ENCODE data around the gene MSI2.

MSI2 gene

GRCh38 chr17:57349541-57350247, 93.4 kb downstream of the MSI2 start:
- TF ChIP-seq TCF4 (CRISPR knock-in tag; IDR thresholded peaks at IDR 0.05; ENCODE audit: borderline replicate concordance) (no peak), ZFP30 (CRISPR knock-in tag; IDR thresholded peaks at IDR 0.05) (no peak), ZNF8 (CRISPR knock-in tag; IDR thresholded peaks at IDR 0.05) (no peak), SNAI2 (CRISPR knock-in tag; IDR thresholded peaks at IDR 0.05) (no peak), CSDC2 (CRISPR knock-in tag; IDR thresholded peaks at IDR 0.05) (no peak), PPARA (CRISPR knock-in tag; IDR thresholded peaks at IDR 0.05; ENCODE audit: borderline replicate concordance) (no peak), ZNF565 (CRISPR knock-in tag; conservative IDR thresholded peaks at IDR 0.05; ENCODE audit: low read depth) (no peak), BACH2 (CRISPR knock-in tag; IDR thresholded peaks at IDR 0.05; ENCODE audit: borderline replicate concordance) (no peak)
- peak; percentile 18; the same call in 1 of the 3 replicates for ATAC-seq

GRCh38 chr17:57350266-57350665, 93.9 kb downstream of the MSI2 start:
- TF ChIP-seq ZFP30 (CRISPR knock-in tag; IDR thresholded peaks at IDR 0.05), result no peak
- no peak for TF ChIP-seq OSR1 (CRISPR knock-in tag; IDR thresholded peaks at IDR 0.05)
- no peak for TF ChIP-seq SNAI2 (CRISPR knock-in tag; IDR thresholded peaks at IDR 0.05)
- TF ChIP-seq GLIS3 (CRISPR knock-in tag; IDR thresholded peaks at IDR 0.05), result no peak
- no peak for TF ChIP-seq PATZ1 (CRISPR knock-in tag; IDR thresholded peaks at IDR 0.05; ENCODE audit: borderline replicate concordance)
- TF ChIP-seq TSHZ2 (CRISPR knock-in tag; IDR thresholded peaks at IDR 0.05), result no peak
- TF ChIP-seq TOX (CRISPR knock-in tag; IDR thresholded peaks at IDR 0.05; ENCODE audit: borderline replicate concordance), result no peak
- TF ChIP-seq PPARA (CRISPR knock-in tag; IDR thresholded peaks at IDR 0.05; ENCODE audit: borderline replicate concordance), result no peak
- TF ChIP-seq ZFP3 (CRISPR knock-in tag; IDR thresholded peaks at IDR 0.05), result no peak
- no peak for TF ChIP-seq CSDC2 (CRISPR knock-in tag; IDR thresholded peaks at IDR 0.05)
- TF ChIP-seq POU6F1 (CRISPR knock-in tag; IDR thresholded peaks at IDR 0.05; ENCODE audit: borderline replicate concordance, low read depth), result no peak
- no peak for ATAC-seq

- no peak for ATAC-seq
- no peak for TF ChIP-seq ZFP3 (CRISPR knock-in tag; IDR thresholded peaks at IDR 0.05)
- no peak for TF ChIP-seq ESRRG (CRISPR knock-in tag; IDR thresholded peaks at IDR 0.05)
- TF ChIP-seq ARNTL (CRISPR knock-in tag; IDR thresholded peaks at IDR 0.05; ENCODE audit: borderline replicate concordance, low read depth), result no peak
- TF ChIP-seq ZNF70 (CRISPR knock-in tag; IDR thresholded peaks at IDR 0.05), result no peak
- TF ChIP-seq ISL1 (CRISPR knock-in tag; IDR thresholded peaks at IDR 0.05), result no peak
- TF ChIP-seq SNAI2 (CRISPR knock-in tag; IDR thresholded peaks at IDR 0.05), result no peak
- TF ChIP-seq CSRNP3 (CRISPR knock-in tag; IDR thresholded peaks at IDR 0.05), result no peak
- TF ChIP-seq ZNF8 (CRISPR knock-in tag; IDR thresholded peaks at IDR 0.05), result no peak
- no peak for TF ChIP-seq TSHZ2 (CRISPR knock-in tag; IDR thresholded peaks at IDR 0.05)
- no peak for TF ChIP-seq OSR1 (CRISPR knock-in tag; IDR thresholded peaks at IDR 0.05)
- TF ChIP-seq GLIS3 (CRISPR knock-in tag; IDR thresholded peaks at IDR 0.05), result no peak
- TF ChIP-seq TCF4 (CRISPR knock-in tag; IDR thresholded peaks at IDR 0.05; ENCODE audit: borderline replicate concordance), result no peak
- TF ChIP-seq ZNF565 (CRISPR knock-in tag; conservative IDR thresholded peaks at IDR 0.05; ENCODE audit: low read depth), result no peak
- no peak for TF ChIP-seq PATZ1 (CRISPR knock-in tag; IDR thresholded peaks at IDR 0.05; ENCODE audit: borderline replicate concordance)
- no peak for TF ChIP-seq ZC3H10 (CRISPR knock-in tag; IDR thresholded peaks at IDR 0.05)
- TF ChIP-seq PPARA (CRISPR knock-in tag; IDR thresholded peaks at IDR 0.05; ENCODE audit: borderline replicate concordance), result no peak
- TF ChIP-seq CREB5 (CRISPR knock-in tag; IDR thresholded peaks at IDR 0.05; ENCODE audit: low read depth), result no peak
- TF ChIP-seq CSDC2 (CRISPR knock-in tag; IDR thresholded peaks at IDR 0.05), result no peak
Measured at GRCh38 chr17:57352665-57353175, 96.4 kb downstream of the MSI2 start.
